GM04503 (cell line): ENCODE measurements around the gene RYR3.
A peak's percentile ranks its signal among the peaks of the same experiment; 100 is the strongest.

ENCODE experiments used
- DNase-seq: peaks from one replicate; pipeline ENCODE4 v3.0.0-alpha.2; 2012; ENCODE audit warnings: low read depth

Gene RYR3

GRCh38 chr15:33710748-33711147 is 400.0 kb downstream of the RYR3 start:
- DNase-seq, result no peak

- no peak for DNase-seq
These were observed 405.3 kb downstream of the RYR3 start for GRCh38 chr15:33716025-33716424.

GRCh38 chr15:33720952-33721351 is 410.2 kb downstream of the RYR3 start:
- no peak for DNase-seq

GRCh38 chr15:33722005-33722672 is 411.4 kb downstream of the RYR3 start:
- DNase-seq, result no peak

- no peak for DNase-seq
These were observed 411.9 kb downstream of the RYR3 start for GRCh38 chr15:33722673-33723015.

GRCh38 chr15:33724321-33725036 is 413.7 kb downstream of the RYR3 start:
- no peak for DNase-seq

- no peak for DNase-seq
These were observed 418.9 kb downstream of the RYR3 start for GRCh38 chr15:33729653-33730052.

GRCh38 chr15:33730815-33731214 is 420.0 kb downstream of the RYR3 start:
- no peak for DNase-seq

GRCh38 chr15:33735143-33735542 is 424.4 kb downstream of the RYR3 start:
- no peak for DNase-seq

GRCh38 chr15:33735637-33736247 is 425.0 kb downstream of the RYR3 start:
- DNase-seq, result no peak

- DNase-seq, result no peak
These were observed 427.2 kb downstream of the RYR3 start for GRCh38 chr15:33737687-33738601.

- no peak for DNase-seq
These were observed 428.3 kb downstream of the RYR3 start for GRCh38 chr15:33738941-33739664.

GRCh38 chr15:33742306-33742705 is 431.5 kb downstream of the RYR3 start:
- peak; percentile 5 for DNase-seq

- DNase-seq, result peak; percentile 54
These were observed 432.0 kb downstream of the RYR3 start for GRCh38 chr15:33742800-33743199.

- DNase-seq, result no peak
These were observed 435.4 kb downstream of the RYR3 start for GRCh38 chr15:33746203-33746602.

- DNase-seq, result no peak
These were observed 442.2 kb downstream of the RYR3 start for GRCh38 chr15:33753012-33753411.

- no peak for DNase-seq
These were observed 443.5 kb downstream of the RYR3 start for GRCh38 chr15:33754242-33754641.

GRCh38 chr15:33756961-33757360 is 446.2 kb downstream of the RYR3 start:
- DNase-seq, result no peak

GRCh38 chr15:33757516-33758232 is 446.9 kb downstream of the RYR3 start:
- no peak for DNase-seq

- no peak for DNase-seq
These were observed 455.6 kb downstream of the RYR3 start for GRCh38 chr15:33766389-33766788.

GRCh38 chr15:33768670-33769190 is 458.0 kb downstream of the RYR3 start:
- no peak for DNase-seq
